ENCODE measurements around the gene LEP. TPM values are rescaled to one million over a fixed set of nuclear protein-coding genes. Genes with fewer than 3 reads are reported as not detected.

Gene LEP
- total and polyA plus RNA-seq, 2 donors (not counting 1 experiment from before 2014, with no cell fraction given) = not detected

DNA sequence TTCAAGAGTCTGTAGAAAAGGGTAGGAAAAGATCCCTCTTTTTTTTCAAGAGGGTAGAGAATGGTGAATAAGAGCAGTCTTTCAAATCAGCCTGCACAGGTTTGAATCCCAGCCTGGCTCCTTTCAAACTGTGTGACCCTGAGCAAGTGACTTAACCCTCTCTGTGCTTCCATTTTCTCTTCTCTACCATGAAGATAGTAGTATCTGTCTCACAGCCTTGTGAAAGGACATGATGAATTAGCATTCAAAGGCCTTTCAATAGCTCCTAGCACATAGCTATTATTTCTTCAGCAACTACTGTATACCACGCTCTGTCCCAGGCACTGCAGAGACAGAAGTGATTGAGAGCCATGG, 25.4 kb downstream of the LEP start:
- POLR2A ChIA-PET = no interaction called here

GRCh38 chr7:128266883-128267594, 26.0 kb downstream of the LEP start:
- H3K36me3 ChIP-seq (replicated peaks in 1 of 2; ENCODE audit: control extremely low read depth in 1 of 2, control insufficient read depth in 1 of 2, extremely low read depth in 1 of 2, insufficient read depth in 2 of 2, low read length in 1 of 2) = no peaks in the 10 kb centered on the region
- Mint-ChIP-seq H3K27ac (no peak overlapping the region), H3K4me1 (no peaks in the 10 kb centered on the region), H3K27me3 (peaks cover 32% of the 10 kb centered on the region), H3K4me3 (no peak overlapping the region), H3K9me3 (ENCODE audit: insufficient read depth) (no peaks in the 10 kb centered on the region)
- intact Hi-C loops (cut with micrococcal nuclease) = no loop called here
- WGBS (ENCODE audit: insufficient coverage) = 89% methylated on average over 14 of the region's 16 CpGs
- no peak overlapping the region for H3K4me3 ChIP-seq (ENCODE audit: control extremely low read depth in 1 of 5, extremely low read depth in 1 of 5, insufficient read depth in 1 of 5, low read depth in 2 of 5, low read length in 4 of 5)
- no peaks in the 10 kb centered on the region for H4K20me1 ChIP-seq (ENCODE audit: control insufficient read depth, insufficient read depth, low read length, poor library complexity, severe bottlenecking)
- ATAC-seq (ENCODE audit: low read depth) = no peak
- H3K27me3 ChIP-seq (replicated peaks in 1 of 4; ENCODE audit: control extremely low read depth in 1 of 4, control insufficient read depth in 3 of 4, insufficient read depth in 4 of 4, low read length in 3 of 4) = peaks cover 0 to 21% (median 0%) of the 10 kb centered on the region in 4 experiments
- ChIA-PET CTCF (no interaction called here), POLR2A (no interaction called here)
- H3K79me2 ChIP-seq (ENCODE audit: control insufficient read depth, insufficient read depth, low read length) = no peaks in the 10 kb centered on the region
- H3K9ac ChIP-seq (ENCODE audit: low read length) = no peak overlapping the region
- H3K4me1 ChIP-seq (ENCODE audit: control insufficient read depth in 2 of 2, insufficient read depth in 2 of 2, low read length in 2 of 2) = no peaks in the 10 kb centered on the region
- peaks cover 0 to 15% (median 0%) of the 10 kb centered on the region in 3 donors for H3K9me3 ChIP-seq (ENCODE audit: control extremely low read depth in 1 of 3, control insufficient read depth in 2 of 3, insufficient read depth in 1 of 3, low read length in 2 of 3)
- DNase-seq = no peak
- TF ChIP-seq EZH2 (IDR thresholded peaks at IDR 0.05; ENCODE audit: borderline replicate concordance, insufficient read depth, low read depth, low read length, poor library complexity, severe bottlenecking) = no peak
- TF ChIP-seq, protein P1, sequence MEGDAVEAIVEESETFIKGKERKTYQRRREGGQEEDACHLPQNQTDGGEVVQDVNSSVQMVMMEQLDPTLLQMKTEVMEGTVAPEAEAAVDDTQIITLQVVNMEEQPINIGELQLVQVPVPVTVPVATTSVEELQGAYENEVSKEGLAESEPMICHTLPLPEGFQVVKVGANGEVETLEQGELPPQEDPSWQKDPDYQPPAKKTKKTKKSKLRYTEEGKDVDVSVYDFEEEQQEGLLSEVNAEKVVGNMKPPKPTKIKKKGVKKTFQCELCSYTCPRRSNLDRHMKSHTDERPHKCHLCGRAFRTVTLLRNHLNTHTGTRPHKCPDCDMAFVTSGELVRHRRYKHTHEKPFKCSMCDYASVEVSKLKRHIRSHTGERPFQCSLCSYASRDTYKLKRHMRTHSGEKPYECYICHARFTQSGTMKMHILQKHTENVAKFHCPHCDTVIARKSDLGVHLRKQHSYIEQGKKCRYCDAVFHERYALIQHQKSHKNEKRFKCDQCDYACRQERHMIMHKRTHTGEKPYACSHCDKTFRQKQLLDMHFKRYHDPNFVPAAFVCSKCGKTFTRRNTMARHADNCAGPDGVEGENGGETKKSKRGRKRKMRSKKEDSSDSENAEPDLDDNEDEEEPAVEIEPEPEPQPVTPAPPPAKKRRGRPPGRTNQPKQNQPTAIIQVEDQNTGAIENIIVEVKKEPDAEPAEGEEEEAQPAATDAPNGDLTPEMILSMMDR (IDR thresholded peaks at IDR 0.05) = no peak
- H3K27ac ChIP-seq (ENCODE audit: low read length in 2 of 2) = no peak overlapping the region
- no peak overlapping the region for H2AFZ ChIP-seq (ENCODE audit: insufficient read depth, low read depth, low read length, poor library complexity, severe bottlenecking)
- no peak overlapping the region for H3K4me2 ChIP-seq (replicated peaks; ENCODE audit: low read depth, low read length, poor library complexity, severe bottlenecking)

More for the DNA sequence above, 25.4 kb downstream of the LEP start:
- Histone ChIP-seq H3K36me3 (replicated peaks in 1 of 2; ENCODE audit: control extremely low read depth in 1 of 2, control insufficient read depth in 1 of 2, extremely low read depth in 1 of 2, insufficient read depth in 2 of 2, low read length in 1 of 2) (no peaks in the 10 kb centered on the region), H3K27ac (ENCODE audit: low read length in 2 of 2) (no peak overlapping the region), H3K27me3 (replicated peaks in 1 of 4; ENCODE audit: control extremely low read depth in 1 of 4, control insufficient read depth in 3 of 4, insufficient read depth in 4 of 4, low read length in 3 of 4) (peaks cover 0 to 17% (median 0%) of the 10 kb centered on the region in 4 experiments), H3K4me2 (replicated peaks; ENCODE audit: low read depth, low read length, poor library complexity, severe bottlenecking) (no peak overlapping the region), H2AFZ (ENCODE audit: insufficient read depth, low read depth, low read length, poor library complexity, severe bottlenecking) (no peak overlapping the region), H3K4me3 (ENCODE audit: control extremely low read depth in 1 of 5, extremely low read depth in 1 of 5, insufficient read depth in 1 of 5, low read depth in 2 of 5, low read length in 4 of 5) (no peak overlapping the region), H3K79me2 (ENCODE audit: control insufficient read depth, insufficient read depth, low read length) (no peaks in the 10 kb centered on the region), H3K9ac (ENCODE audit: low read length) (no peak overlapping the region), H3K9me3 (ENCODE audit: control extremely low read depth in 1 of 3, control insufficient read depth in 2 of 3, insufficient read depth in 1 of 3, low read length in 2 of 3) (peaks cover 0 to 10% (median 0%) of the 10 kb centered on the region in 3 donors), H3K4me1 (ENCODE audit: control insufficient read depth in 2 of 2, insufficient read depth in 2 of 2, low read length in 2 of 2) (no peaks in the 10 kb centered on the region), H4K20me1 (ENCODE audit: control insufficient read depth, insufficient read depth, low read length, poor library complexity, severe bottlenecking) (no peaks in the 10 kb centered on the region)
- no peak for DNase-seq
- Mint-ChIP-seq H3K9me3 (ENCODE audit: insufficient read depth) (no peaks in the 10 kb centered on the region), H3K27ac (no peak overlapping the region), H3K4me1 (no peaks in the 10 kb centered on the region), H3K4me3 (no peak overlapping the region), H3K27me3 (peaks cover 34% of the 10 kb centered on the region)
- ATAC-seq (ENCODE audit: low read depth) = no peak
- WGBS (ENCODE audit: insufficient coverage) = 89% methylated on average over 1 of the region's 1 CpG
- intact Hi-C loops (cut with micrococcal nuclease) = no loop called here
- TF ChIP-seq, protein P1 (IDR thresholded peaks at IDR 0.05) = no peak
- TF ChIP-seq EZH2 (IDR thresholded peaks at IDR 0.05; ENCODE audit: borderline replicate concordance, insufficient read depth, low read depth, low read length, poor library complexity, severe bottlenecking) = no peak
- CTCF ChIA-PET = no interaction called here

Measured in B cell (primary cell).